T-helper 1 cell treated with Interleukin-12 subunit alpha and Interleukin-12 subunit beta and Interleukin-4 antibody, amounts not matched to agents 30 ng/mL and 1 ng/mL, for 36 hours (primary cell): ENCODE results near the gene DGKB. TPM values are rescaled to one million over a fixed set of nuclear protein-coding genes. Genes with fewer than 3 reads are reported as not detected.

Source experiments
- intact Hi-C: fragments of 100-400 bp; cut with micrococcal nuclease; formaldehyde crosslinking; loops from one replicate; pipeline ENCODE4 v1.15.1; 2024
- total RNA-seq: library from RNA; stranded (reverse); gene quantifications from 2 replicates; pipeline ENCODE4 v1.2.3, GENCODE V29; 2022

Gene DGKB
- total RNA-seq, 1 donor from 2014 or later: not detected

DNA sequence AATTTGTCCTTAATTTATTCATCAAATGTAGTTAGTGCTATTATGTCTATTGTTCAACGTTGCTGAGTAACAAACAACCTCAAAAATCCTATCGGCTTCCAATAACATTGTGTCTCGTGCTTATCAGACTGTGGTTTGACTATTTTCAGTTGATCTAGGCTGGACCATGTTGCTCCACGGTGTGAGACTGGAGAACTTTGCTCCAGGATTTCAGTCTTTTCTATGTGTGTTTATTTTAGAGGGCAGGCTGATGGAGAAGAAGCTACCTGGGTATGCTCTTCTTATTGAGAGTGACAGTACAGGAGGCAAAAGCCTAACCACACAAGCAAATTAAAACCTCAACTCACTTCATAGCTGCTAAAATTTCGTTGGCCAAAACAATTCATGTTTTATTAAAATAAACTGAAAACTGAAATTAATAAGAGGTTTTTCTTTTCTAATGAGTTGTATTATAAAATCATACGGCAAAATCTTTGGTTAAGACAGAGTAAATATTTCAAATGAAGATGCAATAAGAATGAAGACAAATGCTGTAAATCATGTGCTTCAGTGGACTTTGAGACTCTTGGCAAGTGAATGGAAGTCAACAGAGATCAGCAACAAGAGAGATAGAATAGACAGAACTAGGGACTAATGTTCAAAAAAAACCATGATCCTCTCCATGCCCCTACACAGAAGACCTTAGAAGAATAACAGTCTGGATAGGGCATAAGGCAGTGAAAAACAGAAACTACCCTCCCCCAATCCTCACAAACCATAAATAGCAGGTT lies 495.1 kb downstream of the DGKB start:
- intact Hi-C loops: no loop called here

- intact Hi-C loops: no loop called here
Measured at GRCh38 chr7:14403587-14403986, 499.0 kb downstream of the DGKB start.

- intact Hi-C loops: no loop called here
Measured at GRCh38 chr7:14400271-14400670, 502.3 kb downstream of the DGKB start.

DNA sequence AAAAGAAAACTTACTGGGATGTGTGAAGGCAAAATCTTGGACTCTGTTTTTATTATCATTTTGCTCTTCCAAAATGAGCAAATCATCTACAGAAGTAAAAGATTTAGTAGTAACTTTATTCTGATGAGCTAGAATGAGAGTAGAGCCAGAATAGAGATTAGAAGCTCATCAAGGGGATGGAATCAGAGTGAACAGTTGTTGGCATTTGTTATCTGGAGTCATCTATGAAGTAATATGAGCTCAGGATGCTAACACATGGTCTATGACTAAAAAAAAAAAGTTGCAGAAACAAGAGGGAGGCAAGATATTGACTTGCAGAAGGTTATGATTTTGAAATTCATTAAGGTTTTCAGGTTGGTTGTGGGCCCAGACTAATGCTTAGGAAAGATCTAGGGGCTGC lies 504.0 kb downstream of the DGKB start:
- intact Hi-C loops: no loop called here

DNA sequence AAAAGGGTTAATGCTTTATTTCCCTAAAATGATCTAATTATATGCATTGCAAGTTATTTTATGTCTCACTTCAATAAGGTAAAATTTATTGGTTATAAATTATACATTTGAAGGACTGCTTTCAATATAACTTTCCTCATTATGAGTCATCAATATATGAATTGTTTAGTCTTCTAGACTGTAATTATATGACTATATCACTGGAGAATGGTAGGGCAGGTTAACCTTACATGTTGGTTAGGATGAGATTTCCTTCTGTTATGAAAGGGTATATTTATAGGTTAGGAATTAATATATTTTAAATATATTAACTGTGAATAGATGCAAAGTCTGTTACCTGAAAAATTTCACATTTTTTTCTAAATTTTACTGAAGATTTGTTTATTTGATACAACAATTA lies 506.7 kb downstream of the DGKB start:
- intact Hi-C loops: no loop called here

DNA sequence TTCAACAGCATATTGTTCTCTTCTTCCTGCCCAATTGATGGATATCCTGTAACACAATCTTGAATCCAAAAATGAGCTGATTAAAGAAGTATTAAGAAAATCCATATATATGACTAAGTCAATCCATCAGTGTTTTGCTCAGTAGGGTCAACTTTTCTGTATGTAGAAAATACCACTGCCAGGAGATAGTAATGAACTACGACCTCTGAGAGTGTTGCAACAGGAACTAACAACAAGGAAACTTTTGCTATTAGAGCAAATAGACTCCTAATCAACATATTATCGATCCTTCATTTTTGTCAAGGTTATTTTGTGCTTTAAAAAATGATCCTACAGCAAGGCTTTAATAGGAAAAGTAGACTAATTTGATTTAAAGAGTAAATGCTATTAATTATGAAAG lies 507.8 kb downstream of the DGKB start:
- intact Hi-C loops: no loop called here

- intact Hi-C loops: no loop called here
Measured at GRCh38 chr7:14389595-14389994, 513.0 kb downstream of the DGKB start.

- intact Hi-C loops: no loop called here
Measured at GRCh38 chr7:14389181-14389591, 513.4 kb downstream of the DGKB start.

DNA sequence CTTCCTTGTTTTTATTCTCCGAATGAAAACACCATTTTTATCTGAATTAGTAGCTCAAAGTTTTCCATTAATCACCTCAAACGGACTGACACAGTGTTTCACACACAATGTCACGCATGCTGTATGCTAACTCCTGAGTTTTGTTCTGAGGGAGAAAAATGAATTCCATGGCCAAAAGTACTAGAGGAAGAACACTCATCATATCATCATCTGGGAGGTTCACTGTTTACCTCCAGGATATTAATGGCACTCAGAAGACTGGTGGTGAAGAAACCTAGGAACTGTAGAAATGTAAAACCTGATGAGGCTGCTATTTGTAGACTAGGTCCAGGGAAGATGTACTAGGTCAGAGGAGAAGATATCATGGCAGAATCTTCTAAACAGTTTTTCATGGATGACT lies 517.5 kb downstream of the DGKB start:
- intact Hi-C loops: no loop called here

DNA sequence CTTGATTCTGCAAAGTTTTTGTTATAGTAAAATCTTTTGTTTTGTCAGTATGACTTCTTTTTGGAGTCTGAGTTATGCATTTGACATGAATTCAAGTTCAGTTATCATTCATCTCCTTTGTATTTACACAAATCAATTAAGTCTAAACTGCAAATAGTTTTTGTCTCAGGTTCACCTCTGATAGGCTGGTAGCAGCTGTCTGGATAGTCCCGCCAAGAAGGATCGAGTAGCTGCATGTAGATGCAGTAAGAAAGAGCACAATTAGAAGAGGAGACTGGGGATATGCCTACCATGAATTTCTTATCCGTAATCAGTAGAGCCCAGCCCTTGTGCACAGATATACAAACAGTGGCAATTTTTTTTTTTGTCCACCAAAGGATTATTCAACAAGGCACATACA lies 520.6 kb downstream of the DGKB start:
- intact Hi-C loops: no loop called here

DNA sequence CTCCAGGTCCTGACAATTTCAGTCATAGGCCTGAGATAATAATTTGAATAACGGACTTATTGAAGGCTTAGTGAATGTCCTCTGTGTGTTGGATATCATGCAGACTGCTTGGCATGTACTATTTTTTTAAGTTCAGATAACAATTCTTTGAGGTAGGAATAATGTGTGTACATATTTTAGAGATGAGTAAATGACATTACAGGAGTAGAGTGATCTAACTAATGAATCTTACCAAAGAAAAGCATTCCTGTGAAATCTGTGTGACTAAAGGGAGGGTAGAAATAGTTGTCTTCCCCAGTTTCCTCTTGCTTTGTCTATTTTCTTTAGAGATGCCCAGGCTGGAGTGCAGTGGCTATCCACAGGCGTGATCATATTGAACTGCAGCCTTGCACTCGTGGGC lies 521.2 kb downstream of the DGKB start:
- intact Hi-C loops: no loop called here

GRCh38 chr7:14380881-14381280 lies 521.7 kb downstream of the DGKB start:
- intact Hi-C loops: no loop called here

GRCh38 chr7:14377646-14378266 lies 524.8 kb downstream of the DGKB start:
- intact Hi-C loops: no loop called here

GRCh38 chr7:14376711-14377110 lies 525.8 kb downstream of the DGKB start:
- intact Hi-C loops: no loop called here

GRCh38 chr7:14375998-14376397 lies 526.6 kb downstream of the DGKB start:
- intact Hi-C loops: no loop called here

DNA sequence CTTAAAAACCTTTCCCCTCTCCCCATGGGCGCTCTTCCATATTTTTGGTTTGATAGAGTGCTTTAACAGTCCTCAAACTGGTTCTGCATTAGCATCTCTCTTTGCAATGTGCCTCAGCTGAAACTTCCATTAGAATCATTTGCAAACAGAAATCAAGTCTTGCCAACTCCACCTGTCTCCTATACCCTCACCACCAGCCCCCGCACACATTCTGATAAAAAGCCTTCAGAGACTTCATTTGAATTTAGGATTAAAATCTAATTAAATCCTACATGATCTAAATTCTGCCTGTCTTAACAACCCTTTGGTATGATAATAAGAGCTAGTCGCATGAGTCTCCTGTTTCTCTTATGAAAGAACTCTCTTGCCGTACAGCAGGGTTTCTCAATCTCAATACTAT lies 528.2 kb downstream of the DGKB start:
- intact Hi-C loops: no loop called here

GRCh38 chr7:14368285-14368684 lies 534.3 kb downstream of the DGKB start:
- intact Hi-C loops: no loop called here

GRCh38 chr7:14351167-14351566 lies 551.4 kb downstream of the DGKB start:
- intact Hi-C loops: no loop called here

- intact Hi-C loops: no loop called here
Measured at GRCh38 chr7:14341200-14341775, 561.3 kb downstream of the DGKB start.

- intact Hi-C loops: no loop called here
Measured at GRCh38 chr7:14340393-14341074, 562.0 kb downstream of the DGKB start.

DNA sequence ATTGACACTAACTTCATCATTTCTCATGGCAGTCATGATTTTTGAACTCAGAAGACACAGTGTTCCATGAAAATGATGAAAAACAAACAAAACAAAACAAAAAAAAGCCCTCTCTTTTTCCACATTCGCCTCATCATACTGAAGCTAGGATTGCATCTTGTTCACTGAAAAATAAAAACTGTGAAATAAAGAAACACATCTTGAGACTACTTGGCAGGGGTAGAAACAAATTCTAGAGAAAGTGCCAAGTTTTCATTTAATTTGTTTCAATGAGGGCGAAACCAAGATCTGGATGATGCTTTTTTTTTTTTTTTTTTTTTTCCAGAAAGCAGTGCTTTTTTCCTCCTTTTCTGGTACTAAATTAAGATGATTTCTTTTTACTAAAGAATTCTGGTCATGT lies 562.7 kb downstream of the DGKB start:
- intact Hi-C loops: no loop called here

GRCh38 chr7:14336256-14336655 lies 566.3 kb downstream of the DGKB start:
- intact Hi-C loops: no loop called here
